ENCODE data around the gene KRT6A.

The KRT6A gene

GRCh38 chr12:52524241-52524897 is 31.3 kb upstream of the KRT6A start:
- no peak for DNase-seq (ENCODE audit: low spot score)

DNA sequence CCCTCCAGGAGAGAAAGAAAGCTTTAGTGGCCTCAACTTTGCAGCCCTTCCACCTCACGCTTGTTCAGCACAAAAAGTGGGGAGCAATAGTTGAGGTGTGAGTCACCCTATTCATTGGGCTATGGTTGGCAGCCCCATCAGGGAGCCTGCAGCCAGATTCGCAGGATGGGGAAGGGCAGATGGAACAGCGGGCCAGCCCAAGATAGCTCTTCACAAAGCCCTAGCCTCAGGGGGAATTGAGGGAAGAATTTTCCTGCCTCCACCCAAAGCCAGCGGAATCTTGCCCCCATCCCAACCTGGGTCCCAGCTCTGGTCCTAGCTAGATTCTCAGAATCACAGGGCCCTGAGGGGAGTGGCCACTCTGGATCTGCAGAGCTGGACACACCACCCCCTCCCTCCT is 30.8 kb upstream of the KRT6A start:
- no peak for DNase-seq (ENCODE audit: low spot score)

DNA sequence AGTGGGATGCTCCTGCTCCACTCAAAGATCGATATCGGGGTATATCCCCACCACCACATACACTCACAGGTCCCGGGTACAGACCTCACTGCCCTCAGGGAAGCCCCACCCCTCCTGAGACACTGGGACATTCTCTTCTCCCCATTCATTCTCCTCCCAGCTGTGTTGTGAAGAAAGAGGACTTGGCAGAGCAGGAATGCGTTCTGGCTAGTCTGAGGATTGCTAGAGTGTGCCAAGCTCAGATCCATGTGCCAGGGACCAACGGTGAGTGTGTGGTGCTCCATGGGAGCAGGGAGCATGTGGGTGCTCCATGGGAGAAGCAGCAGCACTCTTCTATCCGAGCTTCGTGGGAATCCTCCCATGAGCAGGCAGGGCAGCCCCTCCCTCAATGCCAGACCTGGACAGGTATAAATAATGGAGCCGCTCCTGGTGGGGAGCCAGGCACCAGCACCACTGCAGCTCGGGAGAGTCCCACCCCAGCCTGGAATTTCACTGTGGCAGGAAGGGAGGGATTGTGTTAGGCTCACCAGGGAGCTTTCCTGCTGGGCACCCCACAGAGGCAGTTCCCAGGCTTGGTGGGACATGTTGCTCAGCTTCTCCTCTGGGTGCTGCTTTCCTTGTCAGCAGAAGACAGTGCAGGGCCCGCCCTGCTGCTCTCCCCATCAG is 29.4 kb upstream of the KRT6A start:
- peak; percentile 36 for DNase-seq (ENCODE audit: low spot score)

DNA sequence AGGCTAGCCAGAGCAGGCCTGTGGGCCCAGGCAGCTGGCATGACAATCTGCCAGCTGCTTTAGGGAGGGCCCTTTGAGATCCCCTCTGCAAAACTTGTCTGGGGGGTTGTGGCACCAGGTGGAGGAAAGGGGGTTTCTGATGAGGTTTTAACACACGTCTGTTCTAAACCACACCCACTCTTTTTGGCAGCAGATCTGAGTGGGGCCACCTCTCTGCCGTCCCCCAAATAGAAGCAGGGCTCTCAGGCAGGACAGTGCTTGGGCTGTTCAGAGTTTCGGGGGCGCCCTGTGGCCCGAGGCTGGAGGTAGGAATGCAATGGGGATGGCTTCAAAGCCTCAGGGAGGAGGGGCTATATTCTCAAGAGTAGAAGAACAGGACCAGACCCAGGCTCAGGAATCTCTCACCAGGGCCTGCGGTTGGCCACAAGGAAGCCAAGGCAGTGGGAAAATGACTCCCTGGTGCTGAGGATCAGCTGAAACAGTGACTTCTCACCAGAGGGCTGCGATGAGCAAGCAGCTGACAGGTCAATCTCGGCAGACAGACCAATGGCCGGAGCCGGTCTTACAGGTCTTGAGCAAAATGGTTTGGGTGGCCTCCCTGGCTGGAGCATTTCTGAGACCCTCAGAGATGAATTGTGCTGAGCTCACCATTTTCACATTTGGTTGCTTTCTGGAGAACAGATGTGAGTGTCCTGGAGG is 28.7 kb upstream of the KRT6A start:
- DNase-seq (ENCODE audit: low spot score): no peak

DNA sequence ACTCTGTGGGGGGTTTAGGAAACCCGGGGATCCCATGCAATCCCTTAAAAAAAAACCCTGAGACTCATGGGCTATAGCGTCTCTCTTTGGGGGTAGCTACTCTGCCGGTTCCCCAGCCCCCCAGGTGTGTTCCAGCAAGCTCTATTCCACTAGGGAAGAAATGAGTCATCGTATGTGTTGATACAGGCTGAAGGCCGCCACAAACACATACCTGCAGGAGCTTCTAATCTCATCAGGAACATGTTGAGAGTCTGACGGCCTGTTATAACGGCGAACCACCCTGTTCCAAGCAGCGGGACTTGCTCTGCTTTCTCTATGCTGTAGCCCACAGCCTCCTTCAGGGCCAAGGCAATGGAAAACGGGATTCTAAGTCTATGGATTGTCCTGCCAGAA is 28.1 kb upstream of the KRT6A start:
- no peak for DNase-seq (ENCODE audit: low spot score)

- no peak for DNase-seq (ENCODE audit: low spot score)
These were observed 27.0 kb upstream of the KRT6A start, which contains the start of gene KRT5 for GRCh38 chr12:52519826-52520662. Gene KRT5 (minus strand): TSS chr12:52520394. CDS start chr12:52520296, 98 bp downstream.

DNA sequence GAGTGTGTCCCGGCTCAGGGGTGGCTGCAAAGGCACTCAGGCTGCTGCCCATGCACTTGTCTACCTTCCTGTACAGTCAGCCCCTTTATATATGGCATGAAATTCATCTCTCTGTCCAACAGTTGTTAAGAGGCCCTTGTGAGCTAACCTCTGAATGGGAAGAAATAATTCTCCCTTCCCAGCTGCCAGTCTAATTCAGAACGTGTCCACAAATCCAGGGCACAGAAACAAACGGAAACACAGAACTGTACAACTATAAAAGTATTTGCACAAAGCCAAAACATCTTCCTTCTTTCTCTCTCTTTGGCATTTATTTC is 26.3 kb upstream of the KRT6A start:
- no peak for DNase-seq (ENCODE audit: low spot score)

- DNase-seq (ENCODE audit: low spot score): no peak
These were observed 25.7 kb upstream of the KRT6A start for GRCh38 chr12:52518574-52519386.

DNA sequence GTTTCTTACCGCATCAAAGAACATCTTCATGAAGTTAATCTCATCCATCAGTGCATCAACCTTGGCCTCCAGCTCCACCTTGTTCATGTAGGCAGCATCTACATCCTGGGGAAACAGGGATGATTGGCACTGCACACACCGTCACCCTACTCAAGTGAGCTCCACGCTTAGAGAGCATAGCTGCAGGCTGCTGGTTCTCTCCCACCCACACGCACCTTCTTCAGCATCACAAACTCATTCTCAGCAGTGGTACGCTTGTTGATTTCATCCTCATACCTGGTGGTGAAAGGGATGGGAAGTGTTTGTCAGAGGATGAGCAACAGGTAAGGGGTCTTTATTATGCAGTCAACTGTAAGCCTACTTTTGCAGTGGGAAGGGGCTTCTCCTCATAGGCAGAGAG is 24.8 kb upstream of the KRT6A start:
- no peak for DNase-seq (ENCODE audit: low spot score)

- DNase-seq (ENCODE audit: low spot score): no peak
These were observed 24.2 kb upstream of the KRT6A start for GRCh38 chr12:52517005-52517835.

- DNase-seq (ENCODE audit: low spot score): no peak
These were observed 23.1 kb upstream of the KRT6A start for GRCh38 chr12:52515927-52516831.

GRCh38 chr12:52515319-52515646 is 22.2 kb upstream of the KRT6A start:
- DNase-seq (ENCODE audit: low spot score): no peak

DNA sequence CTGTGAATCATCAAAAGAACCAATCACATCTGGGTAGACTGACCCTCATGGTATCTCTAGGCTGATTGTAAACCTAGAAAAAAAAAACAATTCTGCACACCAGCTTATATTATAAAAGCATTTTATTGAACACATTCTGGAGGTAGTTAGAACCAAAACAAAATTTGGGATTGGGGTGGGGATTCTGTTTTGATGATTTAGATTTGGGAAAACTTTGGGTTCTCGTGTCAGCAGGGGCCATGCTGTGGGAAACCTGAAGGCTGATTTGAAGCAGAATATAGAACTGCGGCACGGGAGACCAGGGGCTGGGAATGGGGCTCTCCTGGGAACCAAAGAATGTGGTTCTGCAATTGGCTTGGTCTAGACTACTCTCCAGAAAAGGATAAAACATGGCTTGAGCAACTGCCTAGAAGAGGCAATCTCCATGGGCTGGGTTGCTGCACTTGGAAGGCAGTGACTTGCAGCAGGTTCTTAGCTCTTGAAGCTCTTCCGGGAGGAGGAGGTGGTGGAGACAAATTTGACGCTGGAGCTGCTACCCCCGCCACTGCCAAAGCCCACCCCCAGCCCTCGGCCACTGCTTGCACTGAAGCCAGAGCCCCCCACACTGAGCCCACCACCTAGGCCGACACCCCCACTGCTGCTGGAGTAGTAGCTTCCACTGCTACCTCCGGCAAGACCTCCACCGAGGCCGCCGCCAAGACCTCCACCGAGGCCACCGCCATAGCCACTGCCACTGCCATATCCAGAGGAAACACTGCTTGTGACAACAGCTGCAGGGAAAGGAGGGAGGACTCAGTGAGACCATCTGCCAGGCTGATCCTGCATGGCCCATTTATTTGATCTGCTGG is 21.6 kb upstream of the KRT6A start:
- no peak for DNase-seq (ENCODE audit: low spot score)

- no peak for DNase-seq (ENCODE audit: low spot score)
These were observed 20.7 kb upstream of the KRT6A start for GRCh38 chr12:52513736-52514135.

DNA sequence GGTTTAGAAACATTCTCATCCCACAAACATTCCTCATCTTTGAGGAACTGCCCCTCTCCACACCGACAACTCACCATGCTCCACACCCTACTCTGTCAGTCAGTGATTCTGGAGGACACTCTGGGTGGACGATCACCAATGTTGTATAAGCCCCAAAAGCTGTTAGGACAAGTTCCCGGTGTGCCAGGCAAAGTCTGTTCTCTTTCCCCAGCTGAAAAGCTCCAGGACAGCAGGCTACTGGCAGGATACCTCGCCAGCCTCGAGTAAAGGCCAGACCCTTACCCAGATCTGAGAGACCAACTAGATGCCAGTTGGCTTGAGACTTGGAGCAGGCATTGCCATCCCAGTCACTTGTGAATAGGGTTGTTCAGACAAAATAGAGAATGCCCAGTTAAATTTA is 15.2 kb upstream of the KRT6A start:
- DNase-seq (ENCODE audit: low spot score): no peak

- DNase-seq (ENCODE audit: low spot score): peak; percentile 49
These were observed 14.0 kb upstream of the KRT6A start for GRCh38 chr12:52506858-52507715.

DNA sequence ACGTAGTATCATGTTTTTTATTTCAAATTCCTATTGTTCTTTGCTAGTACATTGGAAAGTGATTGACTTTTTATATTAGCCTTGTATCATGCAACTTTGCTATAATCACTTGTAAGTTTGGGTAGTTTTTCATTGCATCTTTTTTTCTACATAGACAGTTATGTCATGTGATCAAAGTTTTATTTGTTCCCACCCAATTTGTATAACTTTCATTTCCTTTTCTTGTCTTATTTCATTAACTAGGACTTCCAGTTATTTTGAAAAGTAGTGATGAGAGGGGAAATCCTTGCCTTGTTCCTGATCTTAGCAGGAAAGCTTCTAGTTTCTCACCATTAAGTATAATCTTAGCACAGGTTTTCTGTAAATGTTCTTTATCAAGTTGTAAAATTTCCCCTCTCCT is 9.8 kb upstream of the KRT6A start:
- DNase-seq (ENCODE audit: low spot score): no peak

GRCh38 chr12:52501490-52501889 is 8.4 kb upstream of the KRT6A start:
- DNase-seq (ENCODE audit: low spot score): no peak
